ENCODE results near the gene TNFRSF12A. TPM values are rescaled to one million over a fixed set of nuclear protein-coding genes. Genes with fewer than 3 reads are reported as not detected.

TNFRSF12A gene
- total RNA-seq, 2 donors from 2014 or later, result 37.8 to 43.5 TPM

- no peak overlapping the region for H3K9ac ChIP-seq (ENCODE audit: extremely low read depth, low read length, poor library complexity, severe bottlenecking)
- no peaks in the 10 kb centered on the region for H3K27me3 Mint-ChIP-seq (ENCODE audit: insufficient read depth)
- WGBS, 2 experiments (ENCODE audit: insufficient coverage in 1 of 2, insufficient read length in 1 of 2), result 95 to 97% methylated on average over 8 to 15 of the region's 15 CpGs
Measured at GRCh38 chr16:2976673-2977072, 43.5 kb upstream of the TNFRSF12A start.

DNA sequence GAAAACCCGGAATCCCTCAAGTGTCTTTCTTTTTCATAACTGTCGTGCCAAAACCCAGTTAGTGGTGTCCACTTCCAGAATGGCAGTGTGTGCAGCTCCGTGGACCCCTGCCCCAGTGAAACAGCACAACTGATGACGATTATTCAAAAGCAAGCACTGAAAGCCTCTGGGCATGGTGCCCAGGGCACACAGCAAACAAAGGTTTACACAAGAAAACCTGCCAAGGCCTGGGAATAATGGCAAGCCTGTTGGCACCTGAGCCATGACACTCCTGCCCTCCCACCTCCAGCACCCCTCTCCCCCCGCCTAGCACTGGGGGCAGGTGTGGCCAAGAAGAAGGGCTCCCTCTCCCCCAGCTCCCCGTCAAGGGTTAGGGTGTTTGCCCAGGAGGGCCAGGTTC, 42.7 kb upstream of the TNFRSF12A start:
- no peaks in the 10 kb centered on the region for H3K27me3 ChIP-seq (ENCODE audit: control insufficient read depth, insufficient read depth, low read length, poor library complexity, severe bottlenecking)
- H3K4me3 ChIP-seq (ENCODE audit: low read length), result no peak overlapping the region
- peaks cover 10% of the 10 kb centered on the region for H3K36me3 Mint-ChIP-seq (ENCODE audit: low read depth)
- H3K4me3 Mint-ChIP-seq, result no peak overlapping the region
- TF ChIP-seq, protein P1, sequence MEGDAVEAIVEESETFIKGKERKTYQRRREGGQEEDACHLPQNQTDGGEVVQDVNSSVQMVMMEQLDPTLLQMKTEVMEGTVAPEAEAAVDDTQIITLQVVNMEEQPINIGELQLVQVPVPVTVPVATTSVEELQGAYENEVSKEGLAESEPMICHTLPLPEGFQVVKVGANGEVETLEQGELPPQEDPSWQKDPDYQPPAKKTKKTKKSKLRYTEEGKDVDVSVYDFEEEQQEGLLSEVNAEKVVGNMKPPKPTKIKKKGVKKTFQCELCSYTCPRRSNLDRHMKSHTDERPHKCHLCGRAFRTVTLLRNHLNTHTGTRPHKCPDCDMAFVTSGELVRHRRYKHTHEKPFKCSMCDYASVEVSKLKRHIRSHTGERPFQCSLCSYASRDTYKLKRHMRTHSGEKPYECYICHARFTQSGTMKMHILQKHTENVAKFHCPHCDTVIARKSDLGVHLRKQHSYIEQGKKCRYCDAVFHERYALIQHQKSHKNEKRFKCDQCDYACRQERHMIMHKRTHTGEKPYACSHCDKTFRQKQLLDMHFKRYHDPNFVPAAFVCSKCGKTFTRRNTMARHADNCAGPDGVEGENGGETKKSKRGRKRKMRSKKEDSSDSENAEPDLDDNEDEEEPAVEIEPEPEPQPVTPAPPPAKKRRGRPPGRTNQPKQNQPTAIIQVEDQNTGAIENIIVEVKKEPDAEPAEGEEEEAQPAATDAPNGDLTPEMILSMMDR (conservative IDR thresholded peaks at IDR 0.05), result no peak
- no peak overlapping the region for H3K27ac ChIP-seq (ENCODE audit: low read depth, low read length)
- H3K36me3 ChIP-seq (ENCODE audit: control insufficient read depth, insufficient read depth, low read length), result peaks cover 29% of the 10 kb centered on the region
- WGBS, 2 experiments (ENCODE audit: insufficient coverage in 1 of 2, insufficient read length in 1 of 2), result 93 to 95% methylated on average over 5 to 6 of the region's 6 CpGs
- peaks cover 19% of the 10 kb centered on the region for H3K4me1 Mint-ChIP-seq
- H3K9me3 ChIP-seq (ENCODE audit: control insufficient read depth, low read length), result no peaks in the 10 kb centered on the region
- no peak for DNase-seq
- H3K27me3 Mint-ChIP-seq (ENCODE audit: insufficient read depth), result no peaks in the 10 kb centered on the region
- peaks cover 3% of the 10 kb centered on the region for H3K4me1 ChIP-seq (ENCODE audit: control insufficient read depth, insufficient read depth, low read length)
- no peaks in the 10 kb centered on the region for H3K9me3 Mint-ChIP-seq
- no peak overlapping the region for H3K9ac ChIP-seq (ENCODE audit: extremely low read depth, low read length, poor library complexity, severe bottlenecking)
- no peak overlapping the region for H3K27ac Mint-ChIP-seq

More at GRCh38 chr16:2976673-2977072, 43.5 kb upstream of the TNFRSF12A start:
- Mint-ChIP-seq H3K4me1 (peaks cover 11% of the 10 kb centered on the region), H3K36me3 (ENCODE audit: low read depth) (peaks cover 16% of the 10 kb centered on the region), H3K4me3 (no peak overlapping the region), H3K27ac (no peak overlapping the region), H3K9me3 (no peaks in the 10 kb centered on the region)
- no peak for DNase-seq
- H3K36me3 ChIP-seq (ENCODE audit: control insufficient read depth, insufficient read depth, low read length), result peaks cover 29% of the 10 kb centered on the region
- H3K27me3 ChIP-seq (ENCODE audit: control insufficient read depth, insufficient read depth, low read length, poor library complexity, severe bottlenecking), result no peaks in the 10 kb centered on the region
- no peak overlapping the region for H3K27ac ChIP-seq (ENCODE audit: low read depth, low read length)
- no peak overlapping the region for H3K4me3 ChIP-seq (ENCODE audit: low read length)
- no peaks in the 10 kb centered on the region for H3K4me1 ChIP-seq (ENCODE audit: control insufficient read depth, insufficient read depth, low read length)
- TF ChIP-seq, protein P1 (conservative IDR thresholded peaks at IDR 0.05), result no peak
- H3K9me3 ChIP-seq (ENCODE audit: control insufficient read depth, low read length), result no peaks in the 10 kb centered on the region

DNA sequence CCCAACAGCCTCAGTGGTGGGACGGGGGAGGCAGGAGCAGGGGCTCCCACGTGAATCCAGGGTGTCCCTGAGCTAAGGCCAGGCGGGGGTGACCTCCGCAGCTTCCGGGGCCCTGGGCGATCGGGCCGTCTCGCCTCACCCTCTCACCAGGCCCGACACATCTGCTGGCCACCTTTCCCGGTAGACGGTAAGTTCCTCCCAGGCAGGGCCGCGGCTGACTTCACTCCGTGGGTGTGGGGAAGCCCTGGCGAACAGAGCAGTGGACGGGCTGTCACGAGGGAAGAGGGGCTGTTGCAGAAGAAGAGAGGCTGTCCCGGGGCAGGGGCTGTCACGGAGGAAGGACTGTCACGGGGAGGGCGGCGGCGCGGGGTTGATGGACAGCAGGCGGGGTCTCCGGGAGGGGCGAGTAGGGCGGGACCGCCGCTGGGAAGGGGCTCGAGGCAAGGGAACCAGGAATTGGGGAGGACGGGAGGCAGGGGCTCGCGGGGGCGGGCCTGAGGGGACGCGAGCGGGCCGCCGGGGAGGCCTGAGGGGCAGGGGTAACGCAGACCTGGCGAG, 40.4 kb upstream of the TNFRSF12A start:
- Mint-ChIP-seq H3K27ac (peak overlapping the region; percentile 87), H3K4me1 (peaks cover 25% of the 10 kb centered on the region), H3K9me3 (no peaks in the 10 kb centered on the region), H3K27me3 (ENCODE audit: insufficient read depth) (no peaks in the 10 kb centered on the region), H3K4me3 (peak overlapping the region; percentile 77), H3K36me3 (ENCODE audit: low read depth) (peaks cover 6% of the 10 kb centered on the region)
- TF ChIP-seq, protein P1 (conservative IDR thresholded peaks at IDR 0.05), result no peak
- H3K9ac ChIP-seq (ENCODE audit: extremely low read depth, low read length, poor library complexity, severe bottlenecking), result peak overlapping the region; percentile 67
- peaks cover 3% of the 10 kb centered on the region for H3K4me1 ChIP-seq (ENCODE audit: control insufficient read depth, insufficient read depth, low read length)
- no peak overlapping the region for H3K27ac ChIP-seq (ENCODE audit: low read depth, low read length)
- peaks cover 29% of the 10 kb centered on the region for H3K36me3 ChIP-seq (ENCODE audit: control insufficient read depth, insufficient read depth, low read length)
- no peaks in the 10 kb centered on the region for H3K27me3 ChIP-seq (ENCODE audit: control insufficient read depth, insufficient read depth, low read length, poor library complexity, severe bottlenecking)
- peak overlapping the region; percentile 85 for H3K4me3 ChIP-seq (ENCODE audit: low read length)
- WGBS, 2 experiments (ENCODE audit: insufficient coverage in 1 of 2, insufficient read length in 1 of 2), result 9 to 19% methylated on average over 8 to 43 of the region's 43 CpGs
- DNase-seq, result peak; percentile 83
- H3K9me3 ChIP-seq (ENCODE audit: control insufficient read depth, low read length), result no peaks in the 10 kb centered on the region
